ENCODE data around the gene SCN10A.

DNA sequence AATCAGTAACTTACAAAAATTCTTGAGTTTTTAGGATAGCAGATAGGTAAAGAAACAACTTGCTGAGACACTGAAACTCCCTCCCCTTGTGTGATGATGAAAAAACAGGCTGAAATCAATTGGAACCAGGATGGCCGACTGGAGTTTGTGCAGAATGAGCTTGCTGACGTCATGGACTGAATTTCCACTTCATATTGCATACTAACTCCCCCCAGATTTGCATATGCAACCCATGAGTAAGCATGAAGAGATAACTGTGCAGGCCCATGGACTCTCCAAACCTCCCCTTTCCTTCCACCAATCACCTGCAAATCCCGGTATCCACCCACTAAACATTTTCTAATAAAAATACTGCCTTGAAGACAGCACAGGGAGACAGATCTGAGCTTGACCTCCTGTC is 84.5 kb downstream of the SCN10A start:
- no peak for TF ChIP-seq POLR2A (IDR thresholded peaks at IDR 0.05; ENCODE audit: low read depth, low read length)
- TF ChIP-seq POLR2AphosphoS5 (IDR thresholded peaks at IDR 0.05; ENCODE audit: low read depth, low read length), result no peak
- TF ChIP-seq TAF1 (IDR thresholded peaks at IDR 0.05; ENCODE audit: low read depth, low read length), result no peak
- no peak for TF ChIP-seq SPI1 (IDR thresholded peaks at IDR 0.05; ENCODE audit: low read depth, low read length)

Measured in GM12891 (cell line).